Rectal smooth muscle tissue (tissue), 1 donor: ENCODE data around the gene HAAO.

Experiments
- H3K27ac ChIP-seq: one replicate; pipeline ENCODE4 v1.7.0; 2013; ENCODE audit warnings: low read depth, low read length, inconsistent platforms
- H3K27me3 ChIP-seq: one replicate; pipeline ENCODE4 v1.7.0; 2013; ENCODE audit warnings: low read length; ENCODE audit not compliant: control insufficient read depth, insufficient read depth
- H3K36me3 ChIP-seq: one replicate; pipeline ENCODE4 v1.7.0; 2013; ENCODE audit warnings: low read length; ENCODE audit not compliant: control insufficient read depth, insufficient read depth
- H3K4me1 ChIP-seq: one replicate; pipeline ENCODE4 v1.7.0; 2013; ENCODE audit warnings: low read length; ENCODE audit not compliant: control insufficient read depth, insufficient read depth
- H3K4me3 ChIP-seq: one replicate; pipeline ENCODE4 v1.7.0; 2013; ENCODE audit warnings: low read length
- H3K9ac ChIP-seq: one replicate; pipeline ENCODE4 v1.7.0; 2013; ENCODE audit warnings: low read length

Gene HAAO

GRCh38 chr2:42828487-42829425 lies 36.4 kb upstream of the HAAO start:
- H3K36me3 ChIP-seq = no peaks in the 10 kb centered on the region
- no peak overlapping the region for H3K27ac ChIP-seq
- H3K4me3 ChIP-seq = no peak overlapping the region
- no peak overlapping the region for H3K9ac ChIP-seq
- no peaks in the 10 kb centered on the region for H3K27me3 ChIP-seq
- H3K4me1 ChIP-seq = peaks cover 9% of the 10 kb centered on the region

- Histone ChIP-seq H3K36me3 (no peaks in the 10 kb centered on the region), H3K9ac (no peak overlapping the region), H3K27me3 (no peaks in the 10 kb centered on the region), H3K4me1 (peaks cover 9% of the 10 kb centered on the region), H3K4me3 (peak overlapping the region; percentile 34), H3K27ac (no peak overlapping the region)
Measured at GRCh38 chr2:42827647-42828486, 35.5 kb upstream of the HAAO start.

- Histone ChIP-seq H3K9ac (no peak overlapping the region), H3K27ac (no peak overlapping the region), H3K36me3 (no peaks in the 10 kb centered on the region)
Measured at GRCh38 chr2:42826231-42826630, 33.8 kb upstream of the HAAO start.

GRCh38 chr2:42824454-42824807 lies 32.0 kb upstream of the HAAO start:
- Histone ChIP-seq H3K4me1 (peaks cover 9% of the 10 kb centered on the region), H3K27ac (no peak overlapping the region), H3K4me3 (no peak overlapping the region), H3K27me3 (no peaks in the 10 kb centered on the region), H3K9ac (no peak overlapping the region), H3K36me3 (no peaks in the 10 kb centered on the region)

More at GRCh38 chr2:42826231-42826630, 33.8 kb upstream of the HAAO start:
- H3K4me3 ChIP-seq = no peak overlapping the region
- peaks cover 9% of the 10 kb centered on the region for H3K4me1 ChIP-seq
- H3K27me3 ChIP-seq = no peaks in the 10 kb centered on the region

- no peaks in the 10 kb centered on the region for H3K27me3 ChIP-seq
- H3K9ac ChIP-seq = no peak overlapping the region
- no peak overlapping the region for H3K4me3 ChIP-seq
- H3K36me3 ChIP-seq = no peaks in the 10 kb centered on the region
- H3K27ac ChIP-seq = no peak overlapping the region
- H3K4me1 ChIP-seq = peaks cover 9% of the 10 kb centered on the region
Measured at GRCh38 chr2:42823744-42824453, 31.5 kb upstream of the HAAO start.

- Histone ChIP-seq H3K4me3 (no peak overlapping the region), H3K9ac (no peak overlapping the region), H3K4me1 (peaks cover 3% of the 10 kb centered on the region), H3K27ac (no peak overlapping the region), H3K27me3 (no peaks in the 10 kb centered on the region), H3K36me3 (no peaks in the 10 kb centered on the region)
Measured at GRCh38 chr2:42819160-42819559, 26.8 kb upstream of the HAAO start.

- H3K27me3 ChIP-seq = no peaks in the 10 kb centered on the region
- H3K4me3 ChIP-seq = no peak overlapping the region
- no peak overlapping the region for H3K9ac ChIP-seq
- peaks cover 3% of the 10 kb centered on the region for H3K4me1 ChIP-seq
- no peaks in the 10 kb centered on the region for H3K36me3 ChIP-seq
- H3K27ac ChIP-seq = no peak overlapping the region
Measured at GRCh38 chr2:42815726-42816125, 23.3 kb upstream of the HAAO start.

GRCh38 chr2:42813763-42814162 lies 21.4 kb upstream of the HAAO start:
- no peak overlapping the region for H3K27ac ChIP-seq
- H3K9ac ChIP-seq = no peak overlapping the region
- H3K4me1 ChIP-seq = peaks cover 8% of the 10 kb centered on the region
- no peak overlapping the region for H3K4me3 ChIP-seq
- H3K27me3 ChIP-seq = no peaks in the 10 kb centered on the region
- no peaks in the 10 kb centered on the region for H3K36me3 ChIP-seq

GRCh38 chr2:42812899-42813479 lies 20.6 kb upstream of the HAAO start:
- Histone ChIP-seq H3K27ac (no peak overlapping the region), H3K4me1 (peaks cover 8% of the 10 kb centered on the region), H3K4me3 (no peak overlapping the region), H3K36me3 (no peaks in the 10 kb centered on the region), H3K9ac (no peak overlapping the region), H3K27me3 (no peaks in the 10 kb centered on the region)

- H3K4me1 ChIP-seq = peaks cover 8% of the 10 kb centered on the region
- H3K36me3 ChIP-seq = no peaks in the 10 kb centered on the region
- H3K27me3 ChIP-seq = no peaks in the 10 kb centered on the region
- H3K4me3 ChIP-seq = peak overlapping the region; percentile 73
- H3K27ac ChIP-seq = peak overlapping the region; percentile 97
- H3K9ac ChIP-seq = peak overlapping the region; percentile 71
Measured at GRCh38 chr2:42810971-42811811, 18.8 kb upstream of the HAAO start.

- no peaks in the 10 kb centered on the region for H3K27me3 ChIP-seq
- H3K36me3 ChIP-seq = no peaks in the 10 kb centered on the region
- peak overlapping the region; percentile 73 for H3K4me3 ChIP-seq
- peak overlapping the region; percentile 71 for H3K9ac ChIP-seq
- H3K27ac ChIP-seq = peak overlapping the region; percentile 97
- peaks cover 8% of the 10 kb centered on the region for H3K4me1 ChIP-seq
Measured at GRCh38 chr2:42810121-42810970, 18.0 kb upstream of the HAAO start.
